D721Med (cell line): ENCODE data around the gene SYNJ2BP.
"Not testable (repeated sequence)": the region's sequence is repeated elsewhere in the genome, so short reads cannot be mapped to it uniquely, and the experiment has no call there.

Source experiments
- DNase-seq: peaks from one replicate; pipeline ENCODE4 v3.0.0; 2011; ENCODE audit warnings: low spot score; ENCODE audit not compliant: insufficient read length
- FAIRE-seq: peaks from 2 replicates; lab custom pipeline; 2011; peaks lifted over from hg19 to GRCh38; lab: Jason Lieb, UNC
- CTCF ChIP-seq: IDR thresholded peaks from 2 replicates; pipeline ENCODE4 v1.5.1; 2012; ENCODE audit warnings: mild to moderate bottlenecking, control low read depth; ENCODE audit not compliant: insufficient read depth; ENCODE audit errors: missing control alignments

SYNJ2BP gene

GRCh38 chr14:70416725-70417349 is at the start of gene SYNJ2BP:
Gene SYNJ2BP (minus strand): TSS chr14:70417090. CDS start chr14:70416963, 127 bp downstream.
- peak; percentile 11 for FAIRE-seq

GRCh38 chr14:70454731-70455130 is 37.8 kb upstream of the SYNJ2BP start:
- no peak for TF ChIP-seq CTCF
- FAIRE-seq (no peak), DNase-seq (no peak)

More at GRCh38 chr14:70416725-70417349, at the start of gene SYNJ2BP:
- DNase-seq = peak; percentile 56
- TF ChIP-seq CTCF = no peak

- TF ChIP-seq CTCF = no peak
- DNase-seq = no peak
- FAIRE-seq = no peak
Measured at GRCh38 chr14:70451874-70452273, 35.0 kb upstream of the SYNJ2BP start, which contains the start of gene ADAM21. Gene ADAM21 (plus strand): TSS chr14:70452174. CDS start chr14:70457500, 5,326 bp downstream.

GRCh38 chr14:70448633-70449340 is 31.9 kb upstream of the SYNJ2BP start:
- no peak for FAIRE-seq
- no peak for TF ChIP-seq CTCF
- DNase-seq = no peak

GRCh38 chr14:70442750-70443149 is 25.9 kb upstream of the SYNJ2BP start:
- no peak for TF ChIP-seq CTCF
- no peak for FAIRE-seq
- no peak for DNase-seq

- DNase-seq (no peak), FAIRE-seq (no peak)
- no peak for TF ChIP-seq CTCF
Measured at GRCh38 chr14:70441641-70442040, 24.8 kb upstream of the SYNJ2BP start.

- no peak for TF ChIP-seq CTCF
- DNase-seq (no peak), FAIRE-seq (no peak)
Measured at GRCh38 chr14:70436867-70437266, 20.0 kb upstream of the SYNJ2BP start.

- not testable (repeated sequence) for FAIRE-seq, DNase-seq
Measured at GRCh38 chr14:70426555-70426954, 9.7 kb upstream of the SYNJ2BP start.
